Renal cortical epithelial cell (primary cell): ENCODE measurements around the gene FOXJ1. TPM values are rescaled to one million over a fixed set of nuclear protein-coding genes. Genes with fewer than 3 reads are reported as not detected.
A peak's percentile ranks its signal among the peaks of the same experiment; 100 is the strongest.

Experiments
- DNase-seq: peaks from one replicate; pipeline ENCODE4 v3.0.0-alpha.2; 2011; ENCODE audit warnings: low read depth
- total RNA-seq: library from RNA; depleted of rRNA; stranded (reverse); fragments of >200 nt; gene quantifications from 2 replicates; pipeline ENCODE4 v1.2.3, GENCODE V29; 2014

FOXJ1 gene
- total RNA-seq, 1 donor from 2014 or later = 1.1 TPM

- no peak for DNase-seq
Measured at GRCh38 chr17:76140661-76141211, 309 bp downstream of the FOXJ1 start.

- DNase-seq = no peak
Measured at GRCh38 chr17:76139801-76140660, 1.0 kb downstream of the FOXJ1 start.

GRCh38 chr17:76138896-76139752 lies 1.9 kb downstream of the FOXJ1 start:
- DNase-seq = no peak

- peak; percentile 68 for DNase-seq
Measured at GRCh38 chr17:76138234-76138895, 2.7 kb downstream of the FOXJ1 start.

GRCh38 chr17:76137351-76138233 lies 3.5 kb downstream of the FOXJ1 start:
- no peak for DNase-seq

- DNase-seq = no peak
Measured at GRCh38 chr17:76137001-76137350, 4.1 kb downstream of the FOXJ1 start.

- no peak for DNase-seq
Measured at GRCh38 chr17:76136276-76137000, 4.6 kb downstream of the FOXJ1 start.

GRCh38 chr17:76135810-76136188 lies 5.2 kb downstream of the FOXJ1 start:
- DNase-seq = no peak

- no peak for DNase-seq
Measured at GRCh38 chr17:76134911-76135809, 5.9 kb downstream of the FOXJ1 start.

GRCh38 chr17:76132574-76133338 lies 8.3 kb downstream of the FOXJ1 start:
- peak; percentile 32 for DNase-seq

- no peak for DNase-seq
Measured at GRCh38 chr17:76131692-76132573, 9.1 kb downstream of the FOXJ1 start.

GRCh38 chr17:76131051-76131691 lies 9.9 kb downstream of the FOXJ1 start:
- no peak for DNase-seq

- DNase-seq = no peak
Measured at GRCh38 chr17:76130473-76130872, 10.6 kb downstream of the FOXJ1 start.

GRCh38 chr17:76125922-76126321 lies 15.1 kb downstream of the FOXJ1 start:
- no peak for DNase-seq

GRCh38 chr17:76125391-76125675 lies 15.7 kb downstream of the FOXJ1 start:
- DNase-seq = no peak

GRCh38 chr17:76124582-76125390 lies 16.3 kb downstream of the FOXJ1 start:
- no peak for DNase-seq
